SJCRH30 (cell line): ENCODE results near the gene XXYLT1. TPM values are rescaled to one million over a fixed set of nuclear protein-coding genes. Genes with fewer than 3 reads are reported as not detected.

Experiments
- DNase-seq, 2 experiments: peaks; one replicate each; pipeline ENCODE4 v3.0.0-alpha.2; 2015 to 2020
- H3K27ac ChIP-seq: fragments of 250-450 bp; sonication (Bioruptor Pico); 2 replicates; pipeline ENCODE4 v1.5.1; 2020; ENCODE audit warnings: mild to moderate bottlenecking, moderate library complexity
- H3K27me3 ChIP-seq: fragments of 250-450 bp; sonication (Bioruptor Pico); 2 replicates; pipeline ENCODE4 v1.5.1; 2020; ENCODE audit warnings: mild to moderate bottlenecking, moderate library complexity
- H3K36me3 ChIP-seq: fragments of 250-450 bp; sonication (Bioruptor Pico); 2 replicates; pipeline ENCODE4 v1.5.1; 2020; ENCODE audit warnings: mild to moderate bottlenecking, moderate library complexity
- H3K4me1 ChIP-seq: fragments of 250-450 bp; sonication (Bioruptor Pico); 2 replicates; pipeline ENCODE4 v1.5.1; 2020; ENCODE audit warnings: mild to moderate bottlenecking, moderate library complexity
- H3K4me3 ChIP-seq: fragments of 250-450 bp; sonication (Bioruptor Pico); 2 replicates; pipeline ENCODE4 v1.5.1; 2020; ENCODE audit warnings: mild to moderate bottlenecking, moderate library complexity
- H3K9me3 ChIP-seq: fragments of 250-450 bp; sonication (Bioruptor Pico); replicated peaks from 2 replicates; pipeline ENCODE4 v1.5.1; 2020; ENCODE audit warnings: mild to moderate bottlenecking, moderate library complexity
- total RNA-seq: library from RNA; depleted of rRNA; stranded (reverse); fragments of >200 nt; shearing (Covaris generic); gene quantifications from 2 replicates; pipeline ENCODE4 v1.2.3, GENCODE V29; 2014

The XXYLT1 gene
- total RNA-seq, 1 experiment from 2014 or later = 18.8 TPM

GRCh38 chr3:195175476-195176337 is 95.3 kb downstream of the XXYLT1 start:
- H3K27ac ChIP-seq = no peak overlapping the region
- DNase-seq = no peak
- no peaks in the 10 kb centered on the region for H3K36me3 ChIP-seq
- no peaks in the 10 kb centered on the region for H3K9me3 ChIP-seq
- H3K4me3 ChIP-seq = no peak overlapping the region
- no peaks in the 10 kb centered on the region for H3K4me1 ChIP-seq
- H3K27me3 ChIP-seq = no peaks in the 10 kb centered on the region

DNA sequence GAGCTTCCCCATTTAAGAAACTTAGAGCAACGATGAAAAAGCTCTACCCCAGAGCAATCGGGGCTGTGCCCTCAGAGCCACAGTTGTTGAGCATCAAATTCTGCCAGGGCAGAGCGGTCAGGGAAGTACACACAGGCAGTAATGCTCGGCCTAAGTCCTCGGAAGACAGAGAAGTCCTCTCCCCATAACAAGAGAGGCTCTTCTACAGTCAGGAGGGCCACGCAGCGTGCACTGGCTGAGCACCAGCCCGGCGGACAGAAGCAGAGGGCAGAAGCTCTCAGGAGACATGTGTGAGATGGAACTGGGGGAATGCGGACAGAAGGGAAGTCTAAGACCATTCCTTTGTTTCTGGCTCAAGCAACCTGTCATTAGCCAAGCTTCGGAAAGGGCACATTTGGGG is 95.9 kb downstream of the XXYLT1 start:
- H3K36me3 ChIP-seq = no peaks in the 10 kb centered on the region
- no peak overlapping the region for H3K27ac ChIP-seq
- no peak overlapping the region for H3K4me3 ChIP-seq
- DNase-seq = no peak
- H3K27me3 ChIP-seq = no peaks in the 10 kb centered on the region
- no peaks in the 10 kb centered on the region for H3K9me3 ChIP-seq
- no peaks in the 10 kb centered on the region for H3K4me1 ChIP-seq

DNA sequence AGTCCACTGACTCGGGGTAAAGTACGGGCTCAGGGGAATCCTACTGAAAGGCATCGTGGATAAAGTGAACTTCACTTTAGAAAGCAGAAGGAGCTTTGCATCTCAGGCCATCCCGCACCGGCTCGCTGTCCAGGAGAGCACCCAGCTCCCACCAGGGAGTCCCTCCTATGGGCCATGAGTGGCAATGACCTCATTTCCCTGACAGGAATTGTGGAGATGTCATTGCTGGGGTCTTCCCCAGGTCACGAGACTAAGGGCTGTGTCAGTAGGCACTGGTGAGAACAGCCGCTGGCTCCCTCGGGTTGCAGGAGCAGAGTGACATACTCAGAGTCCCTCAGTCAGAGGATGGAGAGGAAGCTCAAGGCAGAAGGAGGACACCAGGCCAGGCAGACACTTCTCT is 97.3 kb downstream of the XXYLT1 start:
- Histone ChIP-seq H3K27ac (no peak overlapping the region), H3K4me3 (no peak overlapping the region), H3K4me1 (no peaks in the 10 kb centered on the region), H3K9me3 (no peaks in the 10 kb centered on the region), H3K36me3 (no peaks in the 10 kb centered on the region), H3K27me3 (no peaks in the 10 kb centered on the region)
- no peak for DNase-seq

DNA sequence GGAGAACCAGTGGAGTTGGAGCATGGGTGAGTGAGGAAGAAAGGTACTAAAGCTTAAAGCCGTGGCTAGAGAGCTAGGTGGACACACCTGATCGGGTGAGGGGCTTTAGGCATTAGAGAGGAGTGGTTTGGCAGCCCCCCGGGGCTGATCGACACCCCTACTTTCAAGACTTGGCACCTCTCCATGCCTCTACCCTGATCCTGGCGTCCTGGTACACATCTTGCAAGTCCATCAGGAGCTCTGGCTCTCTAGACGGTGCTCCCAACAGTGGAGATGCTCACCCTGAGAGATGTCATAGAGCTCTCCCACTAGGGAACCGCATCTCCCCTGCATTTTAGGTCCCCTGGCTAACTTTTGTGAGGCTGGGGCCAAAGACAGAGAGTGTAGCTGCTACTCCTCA is 98.1 kb downstream of the XXYLT1 start:
- Histone ChIP-seq H3K27ac (no peak overlapping the region), H3K4me1 (no peaks in the 10 kb centered on the region), H3K9me3 (no peaks in the 10 kb centered on the region), H3K4me3 (no peak overlapping the region), H3K36me3 (no peaks in the 10 kb centered on the region), H3K27me3 (no peaks in the 10 kb centered on the region)
- DNase-seq = no peak

DNA sequence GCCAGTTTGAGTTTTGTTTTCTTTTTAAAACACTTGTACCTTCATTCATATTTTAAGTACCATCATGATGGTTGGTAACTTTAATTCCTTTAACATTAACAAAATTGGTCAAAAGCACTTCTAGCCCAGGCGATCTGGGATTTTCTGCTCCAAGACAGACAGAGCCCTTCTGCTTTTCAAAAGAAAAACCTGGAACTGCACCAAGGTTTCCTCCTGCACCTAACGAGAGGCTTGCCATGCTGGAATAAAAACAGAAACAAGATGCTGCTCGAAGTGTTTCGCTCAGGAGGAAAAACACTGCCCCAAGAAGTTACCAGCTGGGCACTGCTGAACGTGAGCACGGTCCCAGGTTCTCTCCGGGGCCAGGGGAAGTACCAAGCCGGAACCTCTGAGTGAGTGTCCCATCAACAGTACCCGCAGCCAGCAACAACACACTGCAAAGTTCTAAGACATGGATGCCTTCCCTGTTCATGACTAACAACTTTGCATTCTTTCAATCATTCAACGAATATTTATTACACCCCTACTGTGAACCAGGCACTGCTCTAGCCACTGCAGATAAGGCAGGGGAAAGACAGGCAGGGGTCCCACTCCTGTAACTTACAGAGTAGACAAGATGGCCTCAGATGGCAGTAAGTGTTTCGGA is 98.8 kb downstream of the XXYLT1 start:
- H3K27ac ChIP-seq = no peak overlapping the region
- no peak for DNase-seq
- no peak overlapping the region for H3K4me3 ChIP-seq
- H3K36me3 ChIP-seq = no peaks in the 10 kb centered on the region
- no peaks in the 10 kb centered on the region for H3K27me3 ChIP-seq
- H3K9me3 ChIP-seq = no peaks in the 10 kb centered on the region
- H3K4me1 ChIP-seq = no peaks in the 10 kb centered on the region

GRCh38 chr3:195171093-195171873 is 99.7 kb downstream of the XXYLT1 start:
- Histone ChIP-seq H3K27ac (no peak overlapping the region), H3K36me3 (no peaks in the 10 kb centered on the region), H3K27me3 (no peaks in the 10 kb centered on the region), H3K4me1 (no peaks in the 10 kb centered on the region), H3K9me3 (no peaks in the 10 kb centered on the region), H3K4me3 (no peak overlapping the region)
- DNase-seq = no peak

DNA sequence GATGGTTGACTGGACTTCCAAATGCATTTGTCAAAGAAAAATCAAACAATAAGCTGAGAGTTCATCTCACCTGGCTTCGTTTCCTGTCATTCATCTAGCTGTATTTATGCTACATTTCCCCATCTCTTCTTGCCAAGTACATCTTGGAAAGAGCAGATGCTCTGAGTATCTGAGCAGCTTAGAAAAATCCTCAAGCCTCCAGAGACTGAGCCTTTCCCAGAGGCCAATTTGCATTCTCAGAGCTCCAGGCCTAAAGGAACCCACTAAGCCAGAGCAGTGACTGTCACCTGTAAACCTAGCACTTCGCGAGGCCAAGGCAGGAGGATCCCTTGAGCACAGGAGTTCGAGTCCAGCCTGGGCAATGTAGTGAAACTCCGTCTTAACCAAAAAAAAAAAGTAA is 100.5 kb downstream of the XXYLT1 start:
- H3K36me3 ChIP-seq = no peaks in the 10 kb centered on the region
- no peak for DNase-seq
- no peaks in the 10 kb centered on the region for H3K9me3 ChIP-seq
- no peaks in the 10 kb centered on the region for H3K4me1 ChIP-seq
- no peak overlapping the region for H3K27ac ChIP-seq
- no peak overlapping the region for H3K4me3 ChIP-seq
- H3K27me3 ChIP-seq = no peaks in the 10 kb centered on the region

- Histone ChIP-seq H3K4me3 (no peak overlapping the region), H3K27ac (no peak overlapping the region), H3K36me3 (no peaks in the 10 kb centered on the region), H3K4me1 (no peaks in the 10 kb centered on the region), H3K9me3 (no peaks in the 10 kb centered on the region), H3K27me3 (no peaks in the 10 kb centered on the region)
- no peak for DNase-seq
Measured at GRCh38 chr3:195169011-195169649, 101.8 kb downstream of the XXYLT1 start.

- no peak for DNase-seq
- Histone ChIP-seq H3K27me3 (no peaks in the 10 kb centered on the region), H3K4me1 (no peaks in the 10 kb centered on the region), H3K9me3 (no peaks in the 10 kb centered on the region), H3K27ac (no peak overlapping the region), H3K36me3 (no peaks in the 10 kb centered on the region), H3K4me3 (no peak overlapping the region)
Measured at GRCh38 chr3:195168009-195168762, 102.8 kb downstream of the XXYLT1 start.

GRCh38 chr3:195165790-195166189 is 105.2 kb downstream of the XXYLT1 start:
- H3K36me3 ChIP-seq = no peaks in the 10 kb centered on the region
- H3K4me3 ChIP-seq = no peak overlapping the region
- no peaks in the 10 kb centered on the region for H3K9me3 ChIP-seq
- DNase-seq = no peak
- no peaks in the 10 kb centered on the region for H3K27me3 ChIP-seq
- no peak overlapping the region for H3K27ac ChIP-seq
- peaks cover 4% of the 10 kb centered on the region for H3K4me1 ChIP-seq

DNA sequence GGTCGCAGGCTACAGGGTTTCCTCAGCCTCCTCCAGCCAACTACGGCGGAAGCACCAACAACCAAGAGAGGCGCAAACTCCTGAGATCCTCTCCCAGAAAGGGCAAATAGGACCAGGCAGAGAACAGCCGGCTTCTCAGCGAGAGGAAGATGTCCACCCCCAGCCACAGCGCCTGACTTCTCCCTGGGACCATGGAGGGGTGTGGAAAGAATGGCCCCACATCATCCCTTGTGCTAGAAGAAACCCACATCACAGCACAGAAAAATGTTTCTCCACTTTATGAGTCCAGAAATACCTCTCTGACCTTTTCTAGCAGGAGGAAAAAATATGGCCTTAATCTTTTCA is 105.7 kb downstream of the XXYLT1 start:
- H3K27me3 ChIP-seq = no peaks in the 10 kb centered on the region
- no peaks in the 10 kb centered on the region for H3K9me3 ChIP-seq
- no peaks in the 10 kb centered on the region for H3K36me3 ChIP-seq
- no peak overlapping the region for H3K27ac ChIP-seq
- no peak overlapping the region for H3K4me3 ChIP-seq
- peaks cover 8% of the 10 kb centered on the region for H3K4me1 ChIP-seq
- DNase-seq = no peak

DNA sequence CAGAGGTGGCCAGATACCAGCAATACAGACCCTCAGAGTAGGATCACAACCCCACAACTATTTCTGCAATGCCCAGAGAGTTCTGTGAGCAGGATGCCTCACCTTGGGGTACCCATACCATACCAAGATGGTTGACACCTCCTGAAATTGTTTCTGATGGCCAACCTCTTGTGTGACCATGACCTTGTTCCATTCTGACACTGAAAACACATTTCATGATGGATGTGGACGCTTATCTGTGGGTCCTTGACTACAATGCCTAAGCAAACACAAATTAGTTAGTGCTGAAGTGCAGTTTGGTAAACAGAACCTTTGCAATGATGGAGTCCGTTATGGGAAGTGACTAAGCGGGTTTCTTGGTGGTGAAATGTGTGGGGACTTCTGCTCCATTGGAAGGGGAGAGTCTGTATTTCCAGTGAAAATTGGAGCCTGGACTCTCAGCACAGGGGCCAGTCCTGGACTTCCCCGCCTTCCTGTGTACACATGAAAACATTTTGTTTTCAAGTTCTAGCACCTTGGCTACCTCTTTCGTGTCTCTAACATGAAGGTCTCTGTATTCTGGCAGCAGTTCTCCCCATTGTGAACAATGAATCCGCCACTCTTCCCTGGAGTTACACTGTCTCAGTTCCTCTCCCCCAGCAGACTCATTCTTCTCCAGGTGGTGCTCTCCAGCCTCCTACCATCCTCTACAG is 106.2 kb downstream of the XXYLT1 start:
- Histone ChIP-seq H3K36me3 (no peaks in the 10 kb centered on the region), H3K27ac (no peak overlapping the region), H3K27me3 (no peaks in the 10 kb centered on the region), H3K4me3 (no peak overlapping the region), H3K4me1 (peaks cover 13% of the 10 kb centered on the region), H3K9me3 (no peaks in the 10 kb centered on the region)
- no peak for DNase-seq

- Histone ChIP-seq H3K27me3 (no peaks in the 10 kb centered on the region), H3K36me3 (no peaks in the 10 kb centered on the region), H3K4me3 (no peak overlapping the region), H3K27ac (no peak overlapping the region), H3K9me3 (no peaks in the 10 kb centered on the region), H3K4me1 (peaks cover 19% of the 10 kb centered on the region)
- DNase-seq = no peak
Measured at GRCh38 chr3:195163719-195164572, 107.0 kb downstream of the XXYLT1 start.
